Measurements from ENCODE around the gene GDPD5. TPM values are rescaled to one million over a fixed set of nuclear protein-coding genes. Genes with fewer than 3 reads are reported as not detected.
A peak's percentile ranks its signal among the peaks of the same experiment; 100 is the strongest.

Gene GDPD5
- total RNA-seq, 3 donors from 2014 or later, result 3.0 to 7.7 (median 4.6) TPM

DNA sequence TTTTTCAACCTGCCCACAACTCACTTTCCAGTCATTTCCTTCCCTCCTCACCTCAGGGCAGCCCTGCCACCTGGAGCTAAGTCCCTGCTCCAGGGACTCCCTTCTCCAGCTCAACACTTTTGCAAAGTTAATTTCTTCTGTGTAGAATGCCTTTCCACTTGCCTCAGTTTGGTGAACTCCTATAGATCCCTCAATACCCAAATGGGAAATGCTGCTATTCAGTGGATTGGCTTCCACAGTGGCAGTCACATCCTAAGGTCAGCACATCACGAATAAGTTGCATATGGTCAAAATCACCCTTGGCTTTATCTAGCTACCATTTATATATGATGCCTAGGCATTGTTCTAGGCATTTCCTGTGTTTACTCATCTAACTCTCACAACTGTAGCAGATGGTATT is 23.6 kb downstream of the GDPD5 start:
- TF ChIP-seq, protein P1, sequence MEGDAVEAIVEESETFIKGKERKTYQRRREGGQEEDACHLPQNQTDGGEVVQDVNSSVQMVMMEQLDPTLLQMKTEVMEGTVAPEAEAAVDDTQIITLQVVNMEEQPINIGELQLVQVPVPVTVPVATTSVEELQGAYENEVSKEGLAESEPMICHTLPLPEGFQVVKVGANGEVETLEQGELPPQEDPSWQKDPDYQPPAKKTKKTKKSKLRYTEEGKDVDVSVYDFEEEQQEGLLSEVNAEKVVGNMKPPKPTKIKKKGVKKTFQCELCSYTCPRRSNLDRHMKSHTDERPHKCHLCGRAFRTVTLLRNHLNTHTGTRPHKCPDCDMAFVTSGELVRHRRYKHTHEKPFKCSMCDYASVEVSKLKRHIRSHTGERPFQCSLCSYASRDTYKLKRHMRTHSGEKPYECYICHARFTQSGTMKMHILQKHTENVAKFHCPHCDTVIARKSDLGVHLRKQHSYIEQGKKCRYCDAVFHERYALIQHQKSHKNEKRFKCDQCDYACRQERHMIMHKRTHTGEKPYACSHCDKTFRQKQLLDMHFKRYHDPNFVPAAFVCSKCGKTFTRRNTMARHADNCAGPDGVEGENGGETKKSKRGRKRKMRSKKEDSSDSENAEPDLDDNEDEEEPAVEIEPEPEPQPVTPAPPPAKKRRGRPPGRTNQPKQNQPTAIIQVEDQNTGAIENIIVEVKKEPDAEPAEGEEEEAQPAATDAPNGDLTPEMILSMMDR (IDR thresholded peaks at IDR 0.05), result no peak
- Histone ChIP-seq H3K4me3 (no peak overlapping the region), H3K9me3 (no peaks in the 10 kb centered on the region), H3K4me1 (ENCODE audit: low read depth) (no peaks in the 10 kb centered on the region), H3K36me3 (ENCODE audit: low read depth) (no peaks in the 10 kb centered on the region)
- no peak for ATAC-seq
- intact Hi-C loops (cut with DNase I, micrococcal nuclease), result no loop called here
- DNase-seq, result no peak

DNA sequence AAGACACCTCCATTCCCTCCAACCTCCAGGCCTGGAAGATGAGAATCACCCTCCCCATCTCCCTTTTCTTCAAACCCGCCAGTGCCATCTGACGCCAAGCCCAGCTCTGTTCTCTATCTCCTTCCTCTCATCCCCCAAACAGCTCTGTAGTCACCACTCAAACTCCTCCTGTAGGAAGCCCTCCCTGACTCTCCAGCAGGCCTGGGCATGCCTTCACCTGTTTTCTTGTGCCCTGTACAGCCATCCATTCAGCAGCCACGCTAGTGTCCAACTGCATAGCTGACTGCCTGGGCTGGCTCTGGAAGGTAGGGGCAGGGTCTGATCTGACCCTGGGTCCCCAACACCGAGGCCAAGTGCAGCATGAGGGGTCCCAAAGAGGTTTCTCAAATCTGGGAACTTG is 25.0 kb downstream of the GDPD5 start:
- H3K36me3 ChIP-seq (ENCODE audit: low read depth), result no peaks in the 10 kb centered on the region
- no peak for DNase-seq
- H3K4me1 ChIP-seq (ENCODE audit: low read depth), result peaks cover under 1% of the 10 kb centered on the region
- intact Hi-C loops (cut with DNase I, micrococcal nuclease), result no loop called here
- H3K4me3 ChIP-seq, result no peak overlapping the region
- H3K9me3 ChIP-seq, result no peaks in the 10 kb centered on the region
- ATAC-seq, result no peak
- TF ChIP-seq, protein P1 (IDR thresholded peaks at IDR 0.05), result no peak

DNA sequence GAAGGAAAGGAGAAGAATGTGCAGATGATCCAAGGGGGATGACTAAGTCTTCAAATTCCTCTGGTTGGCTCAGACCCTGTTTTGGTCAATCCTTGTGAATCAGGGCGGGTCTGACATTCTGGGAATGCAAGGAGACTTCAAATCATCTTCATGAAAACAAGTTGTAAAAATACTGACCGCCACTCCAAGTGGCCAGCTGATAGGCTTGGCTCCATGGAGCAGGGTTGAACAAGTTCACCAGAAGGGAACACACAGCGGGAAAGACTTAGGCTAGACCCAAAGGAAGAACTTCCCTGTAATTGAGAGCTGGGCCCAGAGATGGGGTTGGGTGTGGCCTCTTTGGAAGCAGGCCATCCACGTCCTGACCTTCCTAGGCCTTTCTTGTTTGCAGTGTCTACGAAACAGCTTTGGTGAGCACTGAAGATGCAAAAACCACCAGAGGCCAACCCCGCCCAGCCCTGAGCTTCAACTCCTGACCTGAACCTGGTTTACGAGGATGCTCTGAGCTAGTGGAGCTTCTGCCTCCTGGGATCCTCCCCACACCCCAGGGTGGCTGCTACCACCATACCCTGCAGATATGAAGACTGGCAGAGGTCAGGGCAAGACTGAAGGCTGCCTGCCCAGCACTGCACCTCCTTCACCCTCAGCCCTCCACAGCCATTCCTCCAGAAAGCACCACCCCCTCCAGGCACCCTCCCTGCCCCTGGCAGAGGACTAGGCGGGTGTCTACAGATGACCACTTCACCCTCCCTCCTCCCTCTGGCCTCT is 26.1 kb downstream of the GDPD5 start:
- intact Hi-C loops (cut with DNase I, micrococcal nuclease), result no loop called here
- Histone ChIP-seq H3K9me3 (no peaks in the 10 kb centered on the region), H3K4me1 (ENCODE audit: low read depth) (peaks cover 4% of the 10 kb centered on the region), H3K36me3 (ENCODE audit: low read depth) (no peaks in the 10 kb centered on the region), H3K4me3 (no peak overlapping the region)
- DNase-seq, result peak in 1 of 3 donors; percentile 38
- peak; percentile 50 for ATAC-seq
- TF ChIP-seq, protein P1 (IDR thresholded peaks at IDR 0.05), result no peak

DNA sequence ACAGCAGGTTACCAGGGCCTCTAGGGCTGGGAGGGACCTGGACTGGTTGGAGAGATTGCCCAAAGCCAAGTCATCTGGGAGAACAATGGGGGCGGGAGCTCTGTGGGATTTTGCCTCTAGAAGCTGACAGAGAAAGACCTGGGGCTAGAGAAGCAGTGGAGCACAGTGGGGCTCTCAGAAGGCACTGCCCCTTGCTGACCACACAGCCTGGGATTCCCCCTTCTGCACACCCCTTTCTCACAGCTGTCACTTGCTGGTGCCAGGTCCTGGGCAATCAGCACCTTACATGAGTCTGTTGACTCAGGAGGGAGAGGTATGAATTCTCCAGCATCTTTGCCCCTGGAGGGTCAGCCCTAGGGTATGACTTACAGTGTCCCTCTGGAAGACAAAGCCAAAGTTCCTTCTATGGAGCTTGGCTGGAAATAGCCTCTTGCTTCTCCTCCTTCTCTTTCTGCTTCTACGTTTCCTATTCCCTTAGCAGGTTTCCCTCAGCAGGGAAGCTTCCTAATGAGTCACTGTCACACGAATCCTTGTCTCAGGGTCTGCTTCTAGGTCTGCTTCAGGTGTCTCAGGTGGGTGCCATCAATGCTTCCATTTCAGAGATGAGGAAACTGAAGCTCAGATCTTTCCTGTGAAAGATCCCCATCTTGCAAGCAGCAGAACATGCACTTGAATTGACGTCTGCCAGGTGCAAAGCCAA is 27.0 kb downstream of the GDPD5 start:
- peaks cover 4% of the 10 kb centered on the region for H3K4me1 ChIP-seq (ENCODE audit: low read depth)
- no peak for DNase-seq
- H3K4me3 ChIP-seq, result no peak overlapping the region
- H3K9me3 ChIP-seq, result no peaks in the 10 kb centered on the region
- TF ChIP-seq, protein P1 (IDR thresholded peaks at IDR 0.05), result no peak
- H3K36me3 ChIP-seq (ENCODE audit: low read depth), result no peaks in the 10 kb centered on the region
- no peak for ATAC-seq
- intact Hi-C loops (cut with DNase I, micrococcal nuclease), result no loop called here

DNA sequence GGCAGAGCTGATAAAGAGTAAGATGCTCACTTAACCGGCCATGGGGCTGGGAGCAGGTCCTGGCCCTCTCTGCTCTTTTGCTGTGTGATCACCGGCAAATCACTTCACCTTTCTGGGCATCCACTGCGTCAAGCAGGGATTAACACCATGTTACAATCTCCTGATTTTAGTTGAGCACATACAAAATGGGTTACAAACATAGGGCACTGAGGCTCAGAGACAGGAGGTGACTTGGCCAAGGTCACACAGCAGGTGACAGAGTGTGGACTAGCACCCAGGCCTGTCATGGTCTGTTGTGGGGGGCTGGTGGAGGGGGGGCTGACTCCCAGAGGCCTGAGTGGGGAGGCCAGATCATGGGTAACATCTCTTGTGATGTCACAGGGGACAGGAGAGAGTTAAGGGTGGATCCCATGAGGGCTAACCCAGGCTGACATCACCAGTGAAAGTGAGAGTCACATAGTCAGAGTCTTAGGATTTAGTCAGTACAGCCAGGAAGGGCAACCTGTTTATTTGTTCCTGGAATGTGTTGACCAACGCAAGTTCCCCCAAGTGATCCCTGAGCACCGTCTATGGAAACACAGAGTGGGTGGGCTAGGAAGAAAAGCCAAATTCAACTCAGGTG is 27.8 kb downstream of the GDPD5 start:
- intact Hi-C loops (cut with DNase I, micrococcal nuclease), result no loop called here
- Histone ChIP-seq H3K4me3 (no peak overlapping the region), H3K36me3 (ENCODE audit: low read depth) (no peaks in the 10 kb centered on the region), H3K9me3 (no peaks in the 10 kb centered on the region), H3K4me1 (ENCODE audit: low read depth) (peaks cover 4% of the 10 kb centered on the region)
- ATAC-seq (no peak), DNase-seq (no peak)
- TF ChIP-seq, protein P1 (IDR thresholded peaks at IDR 0.05), result no peak
